ENCODE data around the gene ATAD5.
"Not testable (repeated sequence)": the region's sequence is repeated elsewhere in the genome, so short reads cannot be mapped to it uniquely, and the experiment has no call there.

- TF ChIP-seq POLR2AphosphoS5, CTCF, EP300 (IDR thresholded peaks at IDR 0.05): not testable (repeated sequence)
Measured at GRCh38 chr17:30931582-30931981, 99.8 kb downstream of the ATAD5 start.

Measured in stomach (tissue), 4 donors.